GM18498 (cell line): ENCODE results near the gene MYOD1.

ENCODE experiments used
- ATAC-seq: cut with Tn5 transposase; IDR thresholded peaks from one replicate; pipeline ENCODE4 v1.9.1; 2021; ENCODE audit warnings: mild to moderate bottlenecking, moderate library complexity; ENCODE audit not compliant: unreplicated experiment

Gene MYOD1

DNA sequence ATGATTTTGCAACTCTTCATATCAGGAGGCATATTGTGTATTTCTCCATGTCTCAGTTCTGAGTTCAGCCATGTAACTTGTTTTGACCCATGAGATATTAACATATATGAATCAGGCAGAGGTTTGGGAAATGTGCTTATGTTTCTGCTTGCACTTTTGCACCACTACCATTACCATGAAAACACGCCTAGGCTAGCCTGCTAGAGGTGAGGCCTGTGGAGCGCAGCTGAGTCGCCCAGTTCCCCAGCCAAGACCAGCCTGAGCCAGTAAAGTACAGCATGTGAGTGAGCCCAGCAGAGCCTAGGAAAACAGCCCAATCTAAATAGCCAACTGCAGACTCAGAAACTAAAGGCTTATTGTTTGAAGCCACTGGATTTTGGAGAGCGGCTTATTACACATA lies 18.4 kb upstream of the MYOD1 start:
- no peak for ATAC-seq

DNA sequence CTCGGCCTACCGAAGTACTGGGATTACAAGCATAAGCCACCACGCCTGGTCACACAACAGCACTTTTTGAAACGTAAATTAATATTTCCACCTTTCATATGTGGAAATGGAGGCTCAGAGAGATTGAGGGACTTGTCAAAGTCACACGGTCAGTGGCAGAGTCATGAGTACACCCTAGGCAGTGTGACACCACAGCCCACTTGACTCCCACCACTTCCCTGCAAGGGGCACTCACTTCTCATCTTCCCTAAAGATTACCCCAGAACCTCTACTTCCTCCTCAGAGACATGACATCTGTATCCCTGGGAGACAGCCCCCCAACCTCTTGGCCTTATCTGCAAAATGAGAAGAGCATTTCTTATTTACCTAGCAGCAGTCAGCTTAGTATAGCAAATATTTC lies 16.5 kb upstream of the MYOD1 start:
- no peak for ATAC-seq

DNA sequence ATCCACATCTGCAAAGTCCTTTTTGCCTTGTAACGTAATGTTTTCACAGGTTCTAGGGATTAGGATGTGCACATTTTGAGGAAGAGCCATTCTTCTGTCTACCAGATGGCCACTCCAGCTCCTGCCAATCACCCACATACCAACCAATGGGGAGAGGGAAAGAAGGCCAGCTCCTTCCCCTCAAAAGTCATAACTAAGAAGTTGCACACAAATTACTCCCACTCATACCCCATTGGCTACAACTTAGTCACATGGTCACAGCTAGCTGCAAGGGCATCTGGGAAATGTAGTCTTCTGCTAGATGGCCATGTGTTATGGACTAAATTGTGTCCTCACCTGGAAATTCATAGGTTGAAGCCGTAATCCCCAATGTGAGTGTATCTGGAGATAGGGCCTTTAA lies 15.4 kb upstream of the MYOD1 start:
- ATAC-seq: no peak

DNA sequence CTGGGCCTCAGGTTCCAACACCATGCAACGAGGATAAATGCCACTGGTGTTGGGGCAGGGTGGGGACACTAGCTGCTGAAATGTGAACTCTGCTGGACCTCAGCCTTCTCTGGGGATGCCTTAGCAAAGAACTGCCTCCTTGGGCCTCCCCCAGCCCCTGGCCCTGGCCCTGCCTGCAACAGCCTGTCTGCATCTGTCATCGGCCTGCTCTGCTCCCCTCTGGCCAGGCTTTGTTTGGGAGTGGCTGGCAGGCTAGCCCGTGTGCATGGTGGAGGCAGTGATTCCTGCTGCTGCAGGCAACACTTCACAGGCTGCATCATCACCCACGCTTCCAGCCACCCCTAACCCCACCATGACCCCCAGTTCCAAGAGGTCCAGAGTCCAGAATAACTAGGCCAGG lies 11.5 kb upstream of the MYOD1 start:
- no peak for ATAC-seq

DNA sequence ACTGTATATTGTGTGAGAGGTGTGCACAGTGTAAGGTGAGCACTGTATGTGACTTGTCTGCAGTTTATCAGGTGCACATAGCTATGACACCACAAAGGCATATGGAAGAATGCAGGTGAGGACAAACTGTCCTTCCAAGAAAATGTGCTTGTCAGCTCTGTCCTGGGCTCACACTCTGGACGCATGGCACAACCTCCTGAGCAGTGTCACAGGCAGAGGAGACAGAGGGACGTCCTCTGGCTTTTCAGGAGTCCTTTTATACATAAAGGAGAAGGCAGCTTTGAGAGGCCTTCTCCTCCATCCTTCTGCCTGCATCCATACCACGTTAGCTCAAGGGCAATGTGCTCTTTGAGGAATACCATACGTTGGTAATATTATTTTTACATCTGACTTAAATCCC lies 7.5 kb upstream of the MYOD1 start:
- ATAC-seq: no peak

DNA sequence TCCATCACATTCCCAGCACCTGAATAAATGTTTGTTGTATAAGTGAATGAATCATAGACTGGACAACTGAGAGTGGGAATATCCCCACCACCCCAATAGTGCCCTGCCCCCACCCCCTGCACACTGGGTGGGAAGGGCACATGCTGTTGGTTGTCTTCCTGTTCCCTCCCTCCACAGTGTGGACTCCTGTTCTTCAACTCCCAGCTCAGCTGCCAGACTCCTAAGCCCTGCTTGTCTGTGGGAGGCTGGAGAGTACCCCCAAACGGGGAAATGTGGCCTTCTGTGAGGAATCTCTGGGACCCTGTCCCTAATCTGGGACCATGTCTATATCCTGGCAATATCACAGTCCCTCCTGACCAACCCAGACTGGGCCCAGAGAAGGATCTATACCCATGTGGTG lies 5.5 kb upstream of the MYOD1 start:
- ATAC-seq: no peak

DNA sequence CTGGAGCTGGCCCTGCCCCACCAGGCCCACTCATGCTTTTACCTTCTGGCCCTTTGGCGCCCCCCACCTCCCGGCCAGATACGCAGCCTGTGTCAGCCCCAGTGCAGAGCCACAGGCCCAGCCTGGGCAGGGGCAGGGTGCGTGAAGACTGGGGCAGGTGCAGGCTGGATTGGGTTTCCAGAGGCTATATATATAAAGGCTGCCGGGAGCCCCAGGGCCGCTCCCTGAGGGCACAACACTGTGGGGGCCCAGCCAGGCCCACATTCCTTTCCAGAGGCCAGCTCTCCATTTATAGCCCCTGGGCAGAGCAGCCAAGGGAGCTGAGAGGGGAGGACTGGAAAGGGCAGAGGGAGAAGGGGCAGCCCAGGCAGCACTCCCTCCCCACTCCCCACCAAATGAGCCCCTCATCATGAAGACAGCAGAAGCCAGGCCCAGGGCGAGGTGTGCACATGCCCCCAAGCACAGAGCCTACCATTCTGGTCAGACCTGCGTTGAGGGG lies 5.0 kb upstream of the MYOD1 start:
- no peak for ATAC-seq

DNA sequence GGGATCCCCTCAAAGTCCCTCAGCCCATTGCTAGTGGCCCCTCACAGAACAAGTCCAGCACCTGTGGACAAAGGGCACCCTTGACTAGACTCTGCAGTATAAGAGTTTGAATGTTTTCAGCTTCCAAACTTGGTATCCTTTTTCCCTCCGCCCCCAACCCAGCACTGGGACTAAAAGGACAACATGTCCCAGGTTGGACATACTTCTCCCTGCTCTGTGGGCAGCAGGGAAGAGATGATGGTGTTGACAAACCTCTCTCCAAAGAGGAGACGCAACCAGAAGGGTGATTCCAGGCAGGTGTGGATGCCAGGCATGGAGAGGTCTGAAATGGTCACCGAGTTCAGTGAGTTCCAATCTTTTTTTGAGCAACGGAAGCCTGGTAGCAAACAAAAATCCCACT lies 4.5 kb upstream of the MYOD1 start:
- ATAC-seq: no peak

DNA sequence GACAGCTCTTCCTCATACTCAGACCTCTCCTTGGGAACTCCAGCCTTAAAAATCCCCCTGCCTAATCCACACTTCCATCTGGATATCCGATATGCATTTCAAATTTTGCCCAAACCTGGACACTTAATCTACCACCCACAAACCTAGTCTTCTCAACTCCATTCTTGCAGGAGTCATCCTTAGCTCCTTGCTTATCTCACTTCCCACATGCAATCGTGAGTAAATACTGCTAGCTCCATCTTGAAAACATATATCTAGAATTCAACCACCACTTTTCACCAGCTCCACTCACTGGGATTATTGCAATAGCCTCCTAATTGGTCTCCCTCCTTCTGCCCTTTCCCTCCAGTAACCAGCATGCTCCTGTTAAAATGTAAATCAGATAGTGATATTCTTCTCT lies 2.6 kb upstream of the MYOD1 start:
- no peak for ATAC-seq

DNA sequence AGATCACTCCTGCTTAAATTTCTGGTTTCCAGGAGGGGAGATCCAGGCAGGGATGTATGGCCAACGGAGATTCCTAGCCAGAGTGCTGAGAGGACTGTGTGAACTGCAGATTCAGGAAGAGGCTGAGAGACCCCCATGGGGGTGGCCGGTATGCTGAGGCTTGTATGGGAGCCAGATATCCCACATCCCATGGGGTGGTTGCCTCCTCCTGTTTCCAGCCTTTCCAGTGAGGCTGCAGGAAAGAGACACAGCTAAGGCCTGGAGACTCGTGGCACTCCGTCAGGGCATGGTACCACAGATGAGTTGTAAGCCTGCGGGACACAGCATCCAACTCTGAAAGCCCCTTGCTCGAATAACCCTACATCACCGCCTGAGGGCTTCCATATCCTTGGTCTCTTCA lies 1.4 kb upstream of the MYOD1 start:
- no peak for ATAC-seq

DNA sequence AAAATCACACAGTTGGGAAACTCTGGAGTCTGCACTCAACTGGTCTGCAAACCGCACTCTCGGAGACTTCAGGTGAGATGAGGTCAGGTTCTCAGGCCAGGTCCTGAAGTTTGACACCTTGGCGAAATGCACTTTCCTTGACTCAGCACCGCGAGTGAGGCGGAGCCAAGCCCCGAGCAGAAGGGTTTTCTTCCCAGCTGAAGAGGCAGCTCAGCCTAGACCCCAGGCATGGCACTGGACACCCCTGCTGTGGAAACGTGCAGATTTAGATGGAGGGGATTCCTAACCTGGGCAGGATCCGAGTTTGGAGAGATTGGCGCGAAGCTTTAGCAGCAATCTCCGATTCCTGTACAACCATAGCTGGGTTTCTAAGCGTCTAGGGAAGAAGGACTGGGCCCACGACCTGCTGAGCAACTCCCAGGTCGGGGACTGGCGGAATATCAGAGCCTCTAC lies 835 bp upstream of the MYOD1 start:
- ATAC-seq: no peak

DNA sequence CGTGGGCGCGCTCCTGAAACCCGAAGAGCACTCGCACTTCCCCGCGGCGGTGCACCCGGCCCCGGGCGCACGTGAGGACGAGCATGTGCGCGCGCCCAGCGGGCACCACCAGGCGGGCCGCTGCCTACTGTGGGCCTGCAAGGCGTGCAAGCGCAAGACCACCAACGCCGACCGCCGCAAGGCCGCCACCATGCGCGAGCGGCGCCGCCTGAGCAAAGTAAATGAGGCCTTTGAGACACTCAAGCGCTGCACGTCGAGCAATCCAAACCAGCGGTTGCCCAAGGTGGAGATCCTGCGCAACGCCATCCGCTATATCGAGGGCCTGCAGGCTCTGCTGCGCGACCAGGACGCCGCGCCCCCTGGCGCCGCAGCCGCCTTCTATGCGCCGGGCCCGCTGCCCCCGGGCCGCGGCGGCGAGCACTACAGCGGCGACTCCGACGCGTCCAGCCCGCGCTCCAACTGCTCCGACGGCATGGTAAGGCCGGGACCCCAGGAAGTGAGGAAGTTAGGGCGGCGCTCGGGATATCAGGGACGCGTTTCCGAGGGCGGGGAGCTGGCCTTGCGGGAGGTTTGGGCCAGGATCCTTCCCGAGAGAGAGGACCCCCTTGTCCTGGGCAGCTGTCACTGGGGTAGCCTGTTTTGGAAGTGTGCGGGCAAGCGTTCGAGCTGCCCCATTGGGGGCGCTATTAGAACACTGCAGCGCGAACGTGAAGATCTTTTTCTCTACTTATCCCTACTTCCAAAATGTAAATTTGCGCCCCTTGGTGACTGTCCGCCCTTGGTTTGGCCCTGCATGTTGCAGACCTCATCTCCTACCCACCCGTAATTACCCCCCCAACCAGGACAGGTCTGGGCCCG lies 796 bp downstream of the MYOD1 start:
- no peak for ATAC-seq

DNA sequence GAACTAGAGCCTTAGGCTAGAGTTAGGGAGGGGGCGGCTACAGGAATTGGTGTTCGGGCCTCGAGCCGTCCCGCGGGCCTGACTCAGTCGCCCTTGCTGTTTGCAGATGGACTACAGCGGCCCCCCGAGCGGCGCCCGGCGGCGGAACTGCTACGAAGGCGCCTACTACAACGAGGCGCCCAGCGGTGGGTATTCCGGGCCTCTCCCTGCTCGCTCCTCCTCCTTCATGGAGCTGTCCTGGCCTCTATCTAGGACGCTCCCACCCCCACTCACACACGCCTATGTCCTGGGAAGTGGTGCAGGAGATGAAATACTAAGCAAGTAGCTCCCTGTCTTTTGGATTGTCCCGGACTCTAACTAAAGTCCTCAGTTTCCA lies 1.4 kb downstream of the MYOD1 start:
- no peak for ATAC-seq

DNA sequence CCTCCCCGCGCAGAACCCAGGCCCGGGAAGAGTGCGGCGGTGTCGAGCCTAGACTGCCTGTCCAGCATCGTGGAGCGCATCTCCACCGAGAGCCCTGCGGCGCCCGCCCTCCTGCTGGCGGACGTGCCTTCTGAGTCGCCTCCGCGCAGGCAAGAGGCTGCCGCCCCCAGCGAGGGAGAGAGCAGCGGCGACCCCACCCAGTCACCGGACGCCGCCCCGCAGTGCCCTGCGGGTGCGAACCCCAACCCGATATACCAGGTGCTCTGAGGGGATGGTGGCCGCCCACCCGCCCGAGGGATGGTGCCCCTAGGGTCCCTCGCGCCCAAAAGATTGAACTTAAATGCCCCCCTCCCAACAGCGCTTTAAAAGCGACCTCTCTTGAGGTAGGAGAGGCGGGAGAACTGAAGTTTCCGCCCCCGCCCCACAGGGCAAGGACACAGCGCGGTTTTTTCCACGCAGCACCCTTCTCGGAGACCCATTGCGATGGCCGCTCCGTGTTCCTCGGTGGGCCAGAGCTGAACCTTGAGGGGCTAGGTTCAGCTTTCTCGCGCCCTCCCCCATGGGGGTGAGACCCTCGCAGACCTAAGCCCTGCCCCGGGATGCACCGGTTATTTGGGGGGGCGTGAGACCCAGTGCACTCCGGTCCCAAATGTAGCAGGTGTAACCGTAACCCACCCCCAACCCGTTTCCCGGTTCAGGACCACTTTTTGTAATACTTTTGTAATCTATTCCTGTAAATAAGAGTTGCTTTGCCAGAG lies 2.0 kb downstream of the MYOD1 start:
- ATAC-seq: no peak

DNA sequence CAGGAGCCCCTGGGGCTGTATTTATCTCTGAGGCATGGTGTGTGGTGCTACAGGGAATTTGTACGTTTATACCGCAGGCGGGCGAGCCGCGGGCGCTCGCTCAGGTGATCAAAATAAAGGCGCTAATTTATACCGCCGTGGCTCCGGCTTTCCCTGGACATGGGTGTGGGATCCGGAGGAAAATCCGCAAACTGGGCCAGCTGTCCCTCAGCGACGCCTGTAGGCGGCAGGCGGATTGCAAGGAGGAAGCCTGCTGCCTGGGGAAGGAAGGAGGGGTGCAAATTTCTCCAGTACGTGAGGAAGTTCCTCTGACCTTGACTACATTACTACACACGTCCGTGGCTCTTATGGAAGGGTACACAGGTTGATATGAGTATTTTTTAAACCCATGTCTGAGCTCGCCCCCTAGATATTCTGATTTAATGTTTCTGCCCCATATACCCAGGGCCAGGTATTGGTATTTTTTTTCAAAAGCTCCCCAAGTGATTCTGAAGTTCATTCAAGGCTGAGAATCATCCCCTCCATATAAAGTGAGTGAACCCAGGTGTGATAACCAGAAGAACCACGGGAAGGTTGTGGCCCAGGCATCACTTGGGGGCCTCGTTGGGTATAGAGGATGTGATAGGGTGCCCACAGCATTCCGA lies 2.8 kb downstream of the MYOD1 start:
- no peak for ATAC-seq

DNA sequence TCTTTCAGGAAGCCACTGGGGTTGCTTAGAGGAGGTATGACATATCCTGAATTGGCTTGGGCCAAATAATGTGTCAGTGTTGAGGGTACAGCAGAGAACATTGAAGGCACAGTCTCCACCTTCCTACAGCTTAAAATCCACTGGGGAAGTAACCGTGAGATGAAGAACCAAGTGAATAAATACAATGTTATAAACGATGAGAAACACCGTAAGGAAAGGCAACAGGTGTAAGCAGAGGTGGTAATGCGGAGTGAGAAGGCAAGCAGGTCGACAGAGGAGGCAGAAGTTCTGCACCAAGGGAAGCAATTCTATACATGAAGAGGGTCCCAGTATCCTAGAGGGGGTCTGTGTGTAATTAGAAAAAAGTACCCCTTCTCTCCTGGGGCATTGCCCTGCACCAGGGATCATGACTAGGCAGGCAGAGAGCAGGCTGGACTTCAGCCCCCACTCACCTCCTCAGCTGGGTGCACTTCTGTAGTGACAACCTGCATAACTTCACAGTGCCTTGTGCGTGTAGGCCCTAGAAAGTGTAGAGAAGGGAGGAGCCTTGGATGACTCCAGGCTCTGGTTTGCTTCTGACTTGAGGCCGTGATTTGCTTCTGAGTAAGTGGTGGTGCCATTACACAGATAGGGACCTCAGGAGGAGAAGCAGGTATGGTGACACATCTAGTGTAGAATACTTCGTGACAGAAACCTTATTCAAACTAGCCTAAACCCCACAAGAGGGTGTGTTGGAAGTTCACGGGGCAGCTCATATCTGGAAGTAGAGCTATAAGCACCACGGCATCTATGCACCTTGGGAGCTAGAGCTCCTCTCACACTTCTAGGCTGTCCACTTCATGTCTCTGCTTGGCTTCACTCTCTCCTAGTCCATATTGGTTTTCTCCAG lies 4.9 kb downstream of the MYOD1 start:
- ATAC-seq: no peak

DNA sequence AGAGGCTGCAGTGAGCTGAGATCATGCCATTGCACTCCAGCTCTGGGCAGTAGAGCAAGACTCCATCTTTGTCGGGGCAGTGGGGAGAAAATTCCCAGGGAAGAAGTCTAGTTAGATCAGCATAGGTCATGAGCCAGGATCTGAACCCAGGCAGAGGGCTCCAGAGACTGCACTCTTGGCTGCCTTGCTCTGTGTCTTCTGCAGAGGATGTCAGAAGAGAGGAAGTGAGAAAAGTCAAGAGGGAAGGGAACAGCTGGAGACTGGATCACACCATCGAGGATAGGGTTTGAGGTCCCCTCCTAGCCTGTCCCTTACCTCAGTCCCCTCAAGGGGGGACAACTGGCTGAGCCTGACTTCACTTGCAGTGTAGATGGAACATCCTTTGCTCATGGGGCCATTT lies 5.8 kb downstream of the MYOD1 start:
- no peak for ATAC-seq

DNA sequence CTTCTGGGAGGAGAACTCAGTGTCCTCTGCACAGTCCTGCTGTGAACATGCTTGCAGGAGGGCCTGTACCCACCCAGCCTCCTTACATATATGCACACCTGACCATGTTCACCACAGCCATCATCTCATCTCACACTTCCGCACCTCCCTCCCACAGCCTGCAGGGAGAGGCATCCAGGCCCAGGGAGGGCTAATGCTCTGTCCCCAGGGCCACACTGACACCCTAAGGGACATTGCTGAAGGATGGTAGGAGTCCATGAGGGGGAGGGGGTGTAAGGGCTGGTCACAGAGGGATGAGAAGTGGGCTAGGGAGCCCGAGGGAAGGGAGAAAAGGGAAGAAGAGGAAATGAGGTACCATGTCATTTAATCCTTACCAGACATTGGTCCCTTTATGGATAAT lies 10.8 kb downstream of the MYOD1 start:
- no peak for ATAC-seq

DNA sequence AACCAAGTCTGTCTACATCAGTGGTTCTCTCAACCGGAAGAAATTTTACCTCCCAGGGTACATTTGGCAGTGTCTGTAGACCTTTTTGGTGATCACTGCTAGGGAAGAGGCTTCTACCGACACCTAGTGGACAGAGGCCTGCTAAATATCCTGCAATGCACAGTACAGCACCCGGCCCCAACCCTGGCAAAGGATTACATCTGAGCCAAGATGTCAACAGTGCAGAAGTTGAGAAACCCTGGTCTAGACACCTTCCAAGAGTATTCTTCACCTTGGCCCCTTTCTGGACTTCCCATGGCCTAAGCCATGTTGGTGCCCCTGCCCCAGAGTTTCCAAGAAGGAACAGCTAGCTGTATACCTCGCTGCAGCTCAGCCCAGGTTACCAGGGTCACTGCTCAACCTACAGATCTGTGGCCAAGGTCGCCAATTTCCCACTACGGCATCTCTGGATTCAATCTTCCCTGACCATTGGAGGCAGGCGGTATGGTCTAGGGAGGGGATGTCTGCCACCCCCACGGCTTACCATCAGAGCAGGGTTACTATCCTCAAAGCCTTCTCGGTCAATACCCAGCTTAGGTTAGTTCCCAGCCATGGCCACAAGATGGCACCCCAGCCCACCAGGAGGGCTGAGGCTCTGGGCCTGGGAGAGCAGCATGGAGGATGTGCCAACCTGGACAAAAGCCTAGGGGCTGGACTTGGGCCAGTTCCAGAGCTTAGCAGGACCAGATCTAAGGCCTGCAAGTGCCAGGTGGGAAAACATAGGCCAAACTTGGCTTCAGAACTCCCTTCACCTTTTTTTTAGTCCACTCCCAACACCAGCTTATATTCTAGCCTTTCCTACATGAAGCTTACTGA lies 11.5 kb downstream of the MYOD1 start:
- ATAC-seq: peak; percentile 81

DNA sequence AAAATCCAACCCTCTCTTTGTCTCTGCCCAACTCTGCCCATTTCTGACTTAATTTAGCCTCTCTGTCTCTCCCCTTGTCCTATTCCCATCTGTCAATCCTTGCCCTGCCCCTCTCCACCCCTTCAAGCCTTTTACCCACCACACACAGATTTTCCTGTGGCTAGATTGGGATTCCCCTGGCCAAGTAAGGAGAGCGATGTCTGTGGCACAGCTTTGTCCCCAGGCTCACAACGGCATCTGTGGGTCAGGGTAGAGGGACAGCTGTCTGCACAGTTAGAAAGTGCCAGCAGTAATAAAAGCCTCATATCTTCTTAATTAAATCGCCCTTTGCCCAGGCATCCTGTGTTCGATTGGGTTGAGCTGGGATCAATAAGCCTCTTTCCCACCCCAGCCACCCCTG lies 13.9 kb downstream of the MYOD1 start:
- no peak for ATAC-seq
